ENCODE results near the gene KDM4B.
A peak's percentile ranks its signal among the peaks of the same experiment; 100 is the strongest.
"Not testable (repeated sequence)": the region's sequence is repeated elsewhere in the genome, so short reads cannot be mapped to it uniquely, and the experiment has no call there.

KDM4B gene

GRCh38 chr19:5178841-5179240 lies 209.9 kb downstream of the KDM4B start:
- DNase-seq (ENCODE audit: low spot score) = no peak

- no peak for DNase-seq (ENCODE audit: low spot score)
Observed at GRCh38 chr19:5179256-5179655, 210.3 kb downstream of the KDM4B start.

- DNase-seq (ENCODE audit: low spot score) = no peak
Observed at GRCh38 chr19:5181329-5181728, 212.4 kb downstream of the KDM4B start.

- DNase-seq (ENCODE audit: low spot score) = no peak
Observed at GRCh38 chr19:5182751-5183150, 213.8 kb downstream of the KDM4B start.

GRCh38 chr19:5183616-5184015 lies 214.7 kb downstream of the KDM4B start:
- no peak for DNase-seq (ENCODE audit: low spot score)

GRCh38 chr19:5184930-5185329 lies 216.0 kb downstream of the KDM4B start:
- DNase-seq (ENCODE audit: low spot score) = no peak

- peak; percentile 87 for DNase-seq (ENCODE audit: low spot score)
Observed at GRCh38 chr19:5186293-5187050, 217.6 kb downstream of the KDM4B start.

GRCh38 chr19:5188548-5189317 lies 219.8 kb downstream of the KDM4B start:
- DNase-seq (ENCODE audit: low spot score) = no peak

GRCh38 chr19:5189318-5189607 lies 220.3 kb downstream of the KDM4B start:
- no peak for DNase-seq (ENCODE audit: low spot score)

- no peak for DNase-seq (ENCODE audit: low spot score)
Observed at GRCh38 chr19:5191091-5191490, 222.2 kb downstream of the KDM4B start.

- DNase-seq (ENCODE audit: low spot score) = no peak
Observed at GRCh38 chr19:5192568-5192967, 223.7 kb downstream of the KDM4B start.

GRCh38 chr19:5193192-5193591 lies 224.3 kb downstream of the KDM4B start:
- no peak for DNase-seq (ENCODE audit: low spot score)

- no peak for DNase-seq (ENCODE audit: low spot score)
Observed at GRCh38 chr19:5194641-5195040, 225.7 kb downstream of the KDM4B start.

GRCh38 chr19:5195587-5195986 lies 226.7 kb downstream of the KDM4B start:
- not testable (repeated sequence) for DNase-seq (ENCODE audit: low spot score)

GRCh38 chr19:5196832-5197231 lies 227.9 kb downstream of the KDM4B start:
- DNase-seq (ENCODE audit: low spot score) = no peak

- DNase-seq (ENCODE audit: low spot score) = no peak
Observed at GRCh38 chr19:5200844-5201243, 231.9 kb downstream of the KDM4B start.

GRCh38 chr19:5202553-5202952 lies 233.6 kb downstream of the KDM4B start:
- no peak for DNase-seq (ENCODE audit: low spot score)

All from AG08395 (cell line).